ENCODE measurements around the gene PPP1R3F.
A peak's percentile ranks its signal among the peaks of the same experiment; 100 is the strongest.

PPP1R3F gene

GRCh38 chrX:49257074-49257790 is 12.4 kb upstream of the PPP1R3F start:
- TF ChIP-seq POLR2A (IDR thresholded peaks at IDR 0.05; ENCODE audit: low read length) (no peak), GATA1 (IDR thresholded peaks at IDR 0.05; ENCODE audit: low read depth, low read length) (no peak)
- no peak for DNase-seq

- TF ChIP-seq GATA1 (IDR thresholded peaks at IDR 0.05; ENCODE audit: low read depth, low read length) (no peak), POLR2A (IDR thresholded peaks at IDR 0.05; ENCODE audit: low read length) (no peak)
- DNase-seq = no peak
Measured at GRCh38 chrX:49257846-49258748, 11.5 kb upstream of the PPP1R3F start.

- no peak for DNase-seq
- no peak for TF ChIP-seq POLR2A (IDR thresholded peaks at IDR 0.05; ENCODE audit: low read length)
- TF ChIP-seq GATA1 (IDR thresholded peaks at IDR 0.05; ENCODE audit: low read depth, low read length) = no peak
Measured at GRCh38 chrX:49258749-49259124, 10.9 kb upstream of the PPP1R3F start.

- no peak for TF ChIP-seq GATA1 (IDR thresholded peaks at IDR 0.05; ENCODE audit: low read depth, low read length)
- no peak for TF ChIP-seq POLR2A (IDR thresholded peaks at IDR 0.05; ENCODE audit: low read length)
- DNase-seq = no peak
Measured at GRCh38 chrX:49260221-49260985, 9.2 kb upstream of the PPP1R3F start.

GRCh38 chrX:49262603-49263002 is 7.0 kb upstream of the PPP1R3F start:
- DNase-seq = no peak
- TF ChIP-seq POLR2A (IDR thresholded peaks at IDR 0.05; ENCODE audit: low read length) (no peak), GATA1 (IDR thresholded peaks at IDR 0.05; ENCODE audit: low read depth, low read length) (no peak)

GRCh38 chrX:49263631-49264030 is 6.0 kb upstream of the PPP1R3F start:
- no peak for DNase-seq
- no peak for TF ChIP-seq GATA1 (IDR thresholded peaks at IDR 0.05; ENCODE audit: low read depth, low read length)
- TF ChIP-seq POLR2A (IDR thresholded peaks at IDR 0.05; ENCODE audit: low read length) = no peak

- DNase-seq = no peak
- no peak for TF ChIP-seq POLR2A (IDR thresholded peaks at IDR 0.05; ENCODE audit: low read length)
- TF ChIP-seq GATA1 (IDR thresholded peaks at IDR 0.05; ENCODE audit: low read depth, low read length) = no peak
Measured at GRCh38 chrX:49264460-49264859, 5.1 kb upstream of the PPP1R3F start, which contains the start of gene FOXP3. Gene FOXP3, minus strand, starts transcription at chrX:49264710. Its CDS starts 6,205 bp downstream, at chrX:49258505.

- TF ChIP-seq POLR2A (IDR thresholded peaks at IDR 0.05; ENCODE audit: low read length) = no peak
- TF ChIP-seq GATA1 (IDR thresholded peaks at IDR 0.05; ENCODE audit: low read depth, low read length) = no peak
- no peak for DNase-seq
Measured at GRCh38 chrX:49266523-49267445, 2.8 kb upstream of the PPP1R3F start.

GRCh38 chrX:49268702-49269009 is 937 bp upstream of the PPP1R3F start:
- no peak for TF ChIP-seq POLR2A (IDR thresholded peaks at IDR 0.05; ENCODE audit: low read length)
- no peak for TF ChIP-seq GATA1 (IDR thresholded peaks at IDR 0.05; ENCODE audit: low read depth, low read length)
- no peak for DNase-seq

- DNase-seq = peak; percentile 98 to 99
- TF ChIP-seq POLR2A (IDR thresholded peaks at IDR 0.05; ENCODE audit: low read length) = peak; percentile 90
- no peak for TF ChIP-seq GATA1 (IDR thresholded peaks at IDR 0.05; ENCODE audit: low read depth, low read length)
Measured at GRCh38 chrX:49269010-49269766, 405 bp upstream of the PPP1R3F start.

GRCh38 chrX:49270249-49270921 is 792 bp downstream of the PPP1R3F start:
- DNase-seq = peak in 1 of 2 experiments; percentile 43
- TF ChIP-seq GATA1 (IDR thresholded peaks at IDR 0.05; ENCODE audit: low read depth, low read length) (no peak), POLR2A (IDR thresholded peaks at IDR 0.05; ENCODE audit: low read length) (no peak)

GRCh38 chrX:49271341-49271740 is 1.7 kb downstream of the PPP1R3F start:
- TF ChIP-seq GATA1 (IDR thresholded peaks at IDR 0.05; ENCODE audit: low read depth, low read length) (no peak), POLR2A (IDR thresholded peaks at IDR 0.05; ENCODE audit: low read length) (no peak)
- DNase-seq = peak in 1 of 2 experiments; percentile 8

Data from erythroblast (primary cell).